Osteocyte (in vitro differentiated cells): ENCODE data around the gene CELSR2. TPM values are rescaled to one million over a fixed set of nuclear protein-coding genes. Genes with fewer than 3 reads are reported as not detected.
A peak's percentile ranks its signal among the peaks of the same experiment; 100 is the strongest.

Experiments used
- DNase-seq: peaks from one replicate; pipeline ENCODE4 v3.0.0; 2021; ENCODE audit warnings: mixed read lengths; ENCODE audit not compliant: unreplicated experiment; ENCODE audit errors: extremely low spot score
- H3K27ac Mint-ChIP-seq: one replicate; pipeline ENCODE4 v1.8.0; 2021; ENCODE audit warnings: mild to moderate bottlenecking, mixed read lengths; ENCODE audit not compliant: unreplicated experiment
- H3K27me3 Mint-ChIP-seq: one replicate; pipeline ENCODE4 v1.8.0; 2021; ENCODE audit warnings: mixed read lengths; ENCODE audit not compliant: unreplicated experiment
- H3K36me3 Mint-ChIP-seq: one replicate; pipeline ENCODE4 v1.8.0; 2021; ENCODE audit warnings: mixed read lengths; ENCODE audit not compliant: unreplicated experiment
- H3K4me1 Mint-ChIP-seq: one replicate; pipeline ENCODE4 v1.8.0; 2021; ENCODE audit warnings: mixed read lengths; ENCODE audit not compliant: unreplicated experiment
- H3K4me3 Mint-ChIP-seq: one replicate; pipeline ENCODE4 v1.8.0; 2021; ENCODE audit warnings: mild to moderate bottlenecking, moderate library complexity, mixed read lengths; ENCODE audit not compliant: unreplicated experiment
- H3K9me3 Mint-ChIP-seq: one replicate; pipeline ENCODE4 v1.8.0; 2021; ENCODE audit warnings: mixed read lengths; ENCODE audit not compliant: unreplicated experiment
- CTCF ChIP-seq: fragments of 200-600 bp; sonication (generic); IDR thresholded peaks from 2 replicates; pipeline ENCODE4 v1.5.0; 2021; ENCODE audit warnings: antibody characterized with exemption, mild to moderate bottlenecking, moderate library complexity
- total RNA-seq: library from RNA; stranded (reverse); gene quantifications from 2 replicates; pipeline ENCODE4 v1.2.1, GENCODE V29; 2021

Gene CELSR2
- total RNA-seq, 1 donor from 2014 or later: 10.3 TPM

DNA sequence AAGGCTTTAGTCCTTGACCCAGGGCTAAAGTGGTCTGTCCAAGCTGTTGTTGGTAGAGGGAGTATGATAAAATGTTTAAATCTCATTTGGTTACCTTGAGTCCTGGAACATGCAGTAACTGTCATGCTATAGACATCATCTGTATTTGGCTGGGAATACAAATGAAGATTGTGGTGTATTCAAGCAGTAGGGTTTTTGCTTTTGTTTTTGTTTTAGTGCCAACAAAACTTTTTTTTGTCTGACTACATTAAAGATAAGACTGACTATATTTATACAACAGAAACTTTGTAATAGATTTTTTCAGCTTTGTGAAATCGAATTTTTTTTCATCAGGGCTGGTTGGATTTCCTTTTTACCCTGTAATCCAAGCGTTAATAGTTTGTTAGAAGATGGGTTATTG is 43.0 kb upstream of the CELSR2 start:
- Mint-ChIP-seq H3K9me3 (no peaks in the 10 kb centered on the region), H3K4me1 (peaks cover 22% of the 10 kb centered on the region), H3K36me3 (no peaks in the 10 kb centered on the region), H3K4me3 (no peak overlapping the region), H3K27me3 (no peaks in the 10 kb centered on the region), H3K27ac (no peak overlapping the region)
- TF ChIP-seq CTCF: no peak
- DNase-seq: no peak

- DNase-seq: no peak
- no peak overlapping the region for H3K27ac Mint-ChIP-seq
- no peaks in the 10 kb centered on the region for H3K27me3 Mint-ChIP-seq
- no peaks in the 10 kb centered on the region for H3K36me3 Mint-ChIP-seq
- no peak for TF ChIP-seq CTCF
- no peaks in the 10 kb centered on the region for H3K9me3 Mint-ChIP-seq
- no peak overlapping the region for H3K4me3 Mint-ChIP-seq
- peaks cover 20% of the 10 kb centered on the region for H3K4me1 Mint-ChIP-seq
These were observed 41.8 kb upstream of the CELSR2 start for GRCh38 chr1:109207467-109208103.

DNA sequence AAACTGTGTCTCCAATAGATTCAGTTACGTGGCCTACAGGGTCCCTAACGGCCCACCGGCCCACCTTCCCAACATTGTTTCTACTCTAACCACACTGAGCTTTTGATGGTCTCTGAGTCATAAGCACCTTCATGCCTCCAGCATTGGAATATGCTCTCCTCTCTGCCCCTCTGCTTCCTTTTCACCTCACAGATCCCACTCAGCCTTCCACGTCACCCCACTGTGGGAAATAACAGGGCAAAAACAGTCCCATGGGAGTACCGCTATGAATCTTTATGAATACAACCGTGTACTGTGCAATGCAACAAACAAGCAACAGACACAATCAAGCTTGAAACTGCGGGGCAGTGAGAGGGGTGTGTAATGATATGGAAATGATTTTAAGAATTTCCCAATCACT is 40.9 kb upstream of the CELSR2 start:
- Mint-ChIP-seq H3K4me1 (peaks cover 22% of the 10 kb centered on the region), H3K4me3 (peak overlapping the region; percentile 3), H3K36me3 (no peaks in the 10 kb centered on the region), H3K27ac (peak overlapping the region; percentile 77), H3K27me3 (no peaks in the 10 kb centered on the region), H3K9me3 (no peaks in the 10 kb centered on the region)
- DNase-seq: no peak
- TF ChIP-seq CTCF: no peak

GRCh38 chr1:109208836-109209463 is 40.4 kb upstream of the CELSR2 start:
- Mint-ChIP-seq H3K36me3 (no peaks in the 10 kb centered on the region), H3K4me1 (peaks cover 22% of the 10 kb centered on the region), H3K27ac (peak overlapping the region; percentile 77), H3K4me3 (peak overlapping the region; percentile 19), H3K9me3 (no peaks in the 10 kb centered on the region), H3K27me3 (no peaks in the 10 kb centered on the region)
- no peak for DNase-seq
- no peak for TF ChIP-seq CTCF

DNA sequence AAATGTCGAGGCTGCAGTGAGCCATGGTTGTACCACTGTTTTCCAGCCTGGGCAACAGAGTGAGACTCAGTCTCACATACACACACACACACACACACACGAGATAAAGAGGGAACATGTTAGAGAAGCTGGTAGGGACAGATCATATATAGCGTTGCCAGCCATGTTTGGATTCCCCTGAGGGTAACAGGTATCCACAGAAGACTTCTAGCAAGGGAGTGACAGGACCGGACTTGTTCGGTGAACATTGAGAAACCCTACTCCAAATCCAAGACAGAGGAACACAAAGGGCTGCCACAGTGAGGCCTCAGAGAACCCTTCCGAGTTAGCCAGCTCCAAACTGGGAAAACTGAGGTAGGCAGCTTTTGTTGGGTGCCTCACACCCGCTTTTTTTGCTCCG is 39.3 kb upstream of the CELSR2 start:
- Mint-ChIP-seq H3K27me3 (no peaks in the 10 kb centered on the region), H3K4me1 (peaks cover 25% of the 10 kb centered on the region), H3K9me3 (no peaks in the 10 kb centered on the region), H3K4me3 (no peak overlapping the region), H3K27ac (peak overlapping the region; percentile 77), H3K36me3 (peaks cover 4% of the 10 kb centered on the region)
- TF ChIP-seq CTCF: no peak
- DNase-seq: no peak
